OCI-LY1 (cell line): ENCODE data around the gene SLX4IP.

ENCODE experiments used
- H2AFZ ChIP-seq: fragments of 200-600 bp; sonication (generic), shearing (Covaris generic); 2 replicates; pipeline ENCODE4 v1.6.0; 2014; ENCODE audit warnings: antibody characterized with exemption, mild to moderate bottlenecking, low read length
- H3F3A ChIP-seq: fragments of 200-600 bp; sonication (generic), shearing (Covaris generic); 2 replicates; pipeline ENCODE4 v1.6.0; 2014; ENCODE audit warnings: mild to moderate bottlenecking, antibody characterized with exemption, low read length, moderate library complexity; ENCODE audit not compliant: insufficient read depth
- H3K27ac ChIP-seq: fragments of 200-600 bp; sonication (generic); 2 replicates; pipeline ENCODE4 v1.5.1; 2014; ENCODE audit warnings: low read length, mixed run types, mild to moderate bottlenecking, low read depth; ENCODE audit not compliant: poor library complexity, severe bottlenecking
- H3K27me3 ChIP-seq: fragments of 200-600 bp; sonication (generic); 2 replicates; pipeline ENCODE4 v1.6.0; 2014; ENCODE audit warnings: antibody characterized with exemption, mild to moderate bottlenecking, low read length, moderate library complexity; ENCODE audit not compliant: insufficient read depth
- H3K36me3 ChIP-seq: fragments of 200-600 bp; sonication (generic); 2 replicates; pipeline ENCODE4 v1.6.1; 2014; ENCODE audit warnings: mild to moderate bottlenecking, antibody characterized with exemption, low read length, moderate library complexity, mixed read lengths; ENCODE audit not compliant: insufficient read depth
- H3K4me1 ChIP-seq: fragments of 200-600 bp; sonication (generic); 2 replicates; pipeline ENCODE4 v1.5.1; 2014; ENCODE audit warnings: mild to moderate bottlenecking, low read length, moderate library complexity; ENCODE audit not compliant: insufficient read depth, severe bottlenecking
- H3K4me2 ChIP-seq: fragments of 200-600 bp; sonication (generic), shearing (Covaris generic); 2 replicates; pipeline ENCODE4 v1.6.1; 2014; ENCODE audit warnings: low read length
- H3K4me3 ChIP-seq: fragments of 200-600 bp; sonication (generic); 2 replicates; pipeline ENCODE4 v1.5.1; 2014; ENCODE audit warnings: low read length, low read depth, mild to moderate bottlenecking, mixed read lengths; ENCODE audit not compliant: poor library complexity, severe bottlenecking
- H3K79me2 ChIP-seq: fragments of 200-600 bp; shearing (Covaris generic); 2 replicates; pipeline ENCODE4 v1.6.1; 2016; ENCODE audit warnings: mixed run types, low read length, mixed read lengths; ENCODE audit not compliant: insufficient read depth
- H3K9ac ChIP-seq: fragments of 200-600 bp; sonication (generic), shearing (Covaris generic); 2 replicates; pipeline ENCODE4 v1.6.1; 2014; ENCODE audit warnings: mild to moderate bottlenecking, low read length, mixed read lengths
- H3K9me2 ChIP-seq: fragments of 200-600 bp; sonication (generic), shearing (Covaris generic); 2 replicates; pipeline ENCODE4 v1.6.1; 2014; ENCODE audit warnings: low read depth, mild to moderate bottlenecking, low read length, mixed read lengths
- H3K9me3 ChIP-seq: fragments of 200-600 bp; shearing (Covaris generic); 2 replicates; pipeline ENCODE4 v1.6.1; 2014; ENCODE audit warnings: low read length, mixed read lengths
- H4K20me1 ChIP-seq: fragments of 200-600 bp; sonication (generic), shearing (Covaris generic); 2 replicates; pipeline ENCODE4 v1.6.0; 2016; ENCODE audit warnings: mild to moderate bottlenecking, low read length; ENCODE audit not compliant: insufficient read depth
- CTCF ChIP-seq: fragments of 200-600 bp; sonication (generic), shearing (Covaris generic); IDR thresholded peaks from 2 replicates; pipeline ENCODE4 v1.5.1; 2017; ENCODE audit warnings: mild to moderate bottlenecking, antibody characterized with exemption, low read length, moderate library complexity, mixed read lengths
- EZH2 ChIP-seq: fragments of 200-600 bp; sonication (generic), shearing (Covaris generic); IDR thresholded peaks from 2 replicates; pipeline ENCODE4 v1.8.0; 2017; ENCODE audit warnings: borderline replicate concordance, mixed run types, mild to moderate bottlenecking, antibody characterized with exemption, low read length, moderate library complexity, mixed read lengths

The SLX4IP gene

GRCh38 chr20:10508060-10508459, 73.0 kb downstream of the SLX4IP start:
- Histone ChIP-seq H3K27me3 (no peaks in the 10 kb centered on the region), H3K36me3 (no peaks in the 10 kb centered on the region), H3K9ac (no peak overlapping the region), H4K20me1 (no peaks in the 10 kb centered on the region), H3K9me3 (no peaks in the 10 kb centered on the region), H3K27ac (no peak overlapping the region), H3K4me3 (no peak overlapping the region), H3K9me2 (no peaks in the 10 kb centered on the region), H3F3A (no peaks in the 10 kb centered on the region), H3K4me2 (no peak overlapping the region), H2AFZ (no peak overlapping the region), H3K4me1 (peaks cover 13% of the 10 kb centered on the region), H3K79me2 (no peaks in the 10 kb centered on the region; the same call in 1 of the 2 replicates)
- no peak for TF ChIP-seq CTCF
- no peak for TF ChIP-seq EZH2

- Histone ChIP-seq H3K4me1 (peaks cover 13% of the 10 kb centered on the region), H3F3A (no peaks in the 10 kb centered on the region), H2AFZ (no peak overlapping the region), H3K4me2 (no peak overlapping the region), H4K20me1 (no peaks in the 10 kb centered on the region), H3K4me3 (no peak overlapping the region), H3K79me2 (no peaks in the 10 kb centered on the region; the same call in 1 of the 2 replicates), H3K9me3 (no peaks in the 10 kb centered on the region), H3K9ac (no peak overlapping the region), H3K9me2 (no peaks in the 10 kb centered on the region), H3K36me3 (no peaks in the 10 kb centered on the region), H3K27ac (no peak overlapping the region), H3K27me3 (no peaks in the 10 kb centered on the region)
- TF ChIP-seq EZH2 (no peak), CTCF (no peak)
Measured at GRCh38 chr20:10508468-10509251, 73.6 kb downstream of the SLX4IP start.

GRCh38 chr20:10509376-10509775, 74.3 kb downstream of the SLX4IP start:
- Histone ChIP-seq H3K27me3 (no peaks in the 10 kb centered on the region), H3K4me3 (no peak overlapping the region), H3K27ac (no peak overlapping the region), H3K9me3 (no peaks in the 10 kb centered on the region), H3K9me2 (no peaks in the 10 kb centered on the region), H2AFZ (no peak overlapping the region), H3K79me2 (no peaks in the 10 kb centered on the region; the same call in 1 of the 2 replicates), H3F3A (no peaks in the 10 kb centered on the region), H3K4me1 (peaks cover 13% of the 10 kb centered on the region), H4K20me1 (no peaks in the 10 kb centered on the region), H3K36me3 (no peaks in the 10 kb centered on the region), H3K4me2 (no peak overlapping the region), H3K9ac (no peak overlapping the region)
- TF ChIP-seq CTCF (no peak), EZH2 (no peak)
